Transverse colon (tissue), 3 donors: ENCODE measurements around the gene LRRC7.

Experiments used
- CTCF ChIP-seq, 5 experiments: fragments of 200-600 bp in 3 of 5; fragments of 450-650 bp in 2 of 5; sonication (generic) in 3 of 5; IDR thresholded peaks; 1 replicate in 2 of 5; 2 replicates in 3 of 5; pipeline ENCODE4 v1.5.1; 2016 to 2017; ENCODE audit warnings: antibody characterized with exemption in 5 of 5, inconsistent platforms in 3 of 5, mild to moderate bottlenecking in 2 of 5, moderate library complexity in 1 of 5
- EP300 ChIP-seq: sonication (generic); formaldehyde crosslinking; IDR thresholded peaks from one replicate; pipeline ENCODE4 v1.6.1; 2017; ENCODE audit warnings: antibody characterized with exemption, low read depth
- POLR2A ChIP-seq: fragments of 450-650 bp; IDR thresholded peaks from one replicate; pipeline ENCODE4 v1.6.1; 2016; ENCODE audit warnings: antibody characterized with exemption, mild to moderate bottlenecking, moderate library complexity

GRCh38 chr1:69743146-69743545 lies 175.4 kb downstream of the LRRC7 start:
- TF ChIP-seq CTCF (IDR thresholded peaks at IDR 0.05) (no peak), EP300 (no peak), POLR2A (no peak)
